MCF 10A (cell line): ENCODE measurements around the gene FAM110A. TPM values are rescaled to one million over a fixed set of nuclear protein-coding genes. Genes with fewer than 3 reads are reported as not detected.

Experiments
- BruUV-seq: library from RNA; stranded (reverse); fragments of 400-500 nt; replicated peaks from 2 replicates; lab custom pipeline; 2021; lab: Mats Ljungman, UMichigan
- CTCF ChIA-PET: fragments of 300-600 bp; sonication (Branson Sonifier 250); formaldehyde crosslinking; extraction: SDS; loops from one replicate; lab custom pipeline; 2021; ENCODE audit warnings: antibody characterized with exemption, inconsistent platforms; lab: Yijun Ruan, JAX
- POLR2A ChIA-PET: fragments of 300-600, 350-650 bp; sonication (Branson Sonifier 250); formaldehyde crosslinking; extraction: SDS; loops from one replicate; lab custom pipeline; 2020; ENCODE audit warnings: antibody characterized with exemption, inconsistent platforms; lab: Yijun Ruan, JAX
- DNase-seq: peaks from one replicate; pipeline ENCODE4 v3.0.0-alpha.2; 2018; ENCODE audit not compliant: unreplicated experiment
- H3K27ac Mint-ChIP-seq: one replicate; pipeline ENCODE4 v1.8.0; 2022; ENCODE audit warnings: mild to moderate bottlenecking, low read depth, mixed read lengths; ENCODE audit not compliant: unreplicated experiment
- H3K27me3 Mint-ChIP-seq: one replicate; pipeline ENCODE4 v1.8.0; 2022; ENCODE audit warnings: mixed read lengths; ENCODE audit not compliant: insufficient read depth, unreplicated experiment
- H3K36me3 Mint-ChIP-seq: one replicate; pipeline ENCODE4 v1.8.0; 2022; ENCODE audit warnings: mild to moderate bottlenecking, moderate library complexity, mixed read lengths; ENCODE audit not compliant: insufficient read depth, unreplicated experiment
- H3K4me1 Mint-ChIP-seq: one replicate; pipeline ENCODE4 v1.8.0; 2022; ENCODE audit warnings: mixed read lengths; ENCODE audit not compliant: insufficient read depth, unreplicated experiment
- H3K4me3 Mint-ChIP-seq: one replicate; pipeline ENCODE4 v1.8.0; 2022; ENCODE audit warnings: mild to moderate bottlenecking, moderate library complexity, mixed read lengths; ENCODE audit not compliant: unreplicated experiment
- H3K9me3 Mint-ChIP-seq: one replicate; pipeline ENCODE4 v1.8.0; 2022; ENCODE audit warnings: mixed read lengths; ENCODE audit not compliant: unreplicated experiment
- intact Hi-C: fragments of 100-400 bp; cut with micrococcal nuclease; formaldehyde crosslinking; loops from 2 replicates; pipeline ENCODE4 v1.14.1; 2022
- total RNA-seq: library from RNA; stranded (reverse); gene quantifications from 2 replicates; pipeline ENCODE4 v1.2.3, GENCODE V29; 2022
- TF ChIP-seq, protein P1 (sequence below): fragments of 200-600 bp; IDR thresholded peaks from one replicate; pipeline ENCODE4 v1.8.0; 2022; ENCODE audit warnings: antibody characterized with exemption, mild to moderate bottlenecking; ENCODE audit not compliant: unreplicated experiment

Gene FAM110A
- total RNA-seq, 1 experiment from 2014 or later, result 13.6 TPM

DNA sequence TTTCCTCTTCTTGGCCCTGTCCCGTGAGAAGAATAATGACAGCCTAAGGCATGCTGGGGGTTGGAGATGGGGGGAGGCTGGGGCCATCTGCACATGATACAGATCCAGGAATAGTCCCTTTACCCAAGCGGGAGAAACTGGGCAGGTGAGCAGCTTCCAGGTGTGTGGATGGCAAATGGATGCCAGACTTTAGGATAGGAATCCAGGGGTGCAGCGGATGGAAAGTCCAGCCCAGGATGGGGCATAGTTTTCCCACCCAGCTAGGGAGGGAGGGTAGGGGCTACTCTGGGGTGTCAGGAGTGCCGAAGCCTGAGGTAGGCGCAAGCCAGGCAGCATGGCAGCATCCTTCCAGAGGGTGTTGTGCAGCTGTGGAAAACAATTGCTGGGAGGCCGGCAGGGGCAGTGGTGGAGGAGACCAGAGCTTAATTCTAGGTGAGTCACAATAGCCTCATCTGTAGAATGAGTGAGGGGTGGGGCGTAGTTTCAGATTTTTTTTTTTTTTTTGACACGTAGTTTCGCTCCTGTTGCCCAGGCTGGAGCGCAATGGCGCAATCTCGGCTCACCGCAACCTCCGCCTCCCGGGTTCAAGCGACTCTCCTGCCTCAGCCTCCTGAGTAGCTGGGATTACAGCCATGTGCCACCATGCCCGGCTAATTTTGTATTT lies 15.4 kb upstream of the FAM110A start:
- Mint-ChIP-seq H3K4me1 (no peaks in the 10 kb centered on the region), H3K4me3 (no peak overlapping the region), H3K27ac (no peak overlapping the region), H3K9me3 (no peaks in the 10 kb centered on the region), H3K27me3 (peaks cover 11% of the 10 kb centered on the region), H3K36me3 (no peaks in the 10 kb centered on the region)
- no TSS peak for BruUV-seq
- CTCF ChIA-PET, result interaction anchor here (0.6 to 9.5 kb wide), 43 partner anchors 9 to 576 kb away, joined by 3 to 464 read pairs (median 4); partner anchors contain the start of gene FAM110A
- DNase-seq, result peak; percentile 74
- intact Hi-C loops, result loop anchor here (5.0 kb wide), 2 partner anchors 64 to 154 kb away; no protein-coding TSS in a partner anchor
- TF ChIP-seq, protein P1, sequence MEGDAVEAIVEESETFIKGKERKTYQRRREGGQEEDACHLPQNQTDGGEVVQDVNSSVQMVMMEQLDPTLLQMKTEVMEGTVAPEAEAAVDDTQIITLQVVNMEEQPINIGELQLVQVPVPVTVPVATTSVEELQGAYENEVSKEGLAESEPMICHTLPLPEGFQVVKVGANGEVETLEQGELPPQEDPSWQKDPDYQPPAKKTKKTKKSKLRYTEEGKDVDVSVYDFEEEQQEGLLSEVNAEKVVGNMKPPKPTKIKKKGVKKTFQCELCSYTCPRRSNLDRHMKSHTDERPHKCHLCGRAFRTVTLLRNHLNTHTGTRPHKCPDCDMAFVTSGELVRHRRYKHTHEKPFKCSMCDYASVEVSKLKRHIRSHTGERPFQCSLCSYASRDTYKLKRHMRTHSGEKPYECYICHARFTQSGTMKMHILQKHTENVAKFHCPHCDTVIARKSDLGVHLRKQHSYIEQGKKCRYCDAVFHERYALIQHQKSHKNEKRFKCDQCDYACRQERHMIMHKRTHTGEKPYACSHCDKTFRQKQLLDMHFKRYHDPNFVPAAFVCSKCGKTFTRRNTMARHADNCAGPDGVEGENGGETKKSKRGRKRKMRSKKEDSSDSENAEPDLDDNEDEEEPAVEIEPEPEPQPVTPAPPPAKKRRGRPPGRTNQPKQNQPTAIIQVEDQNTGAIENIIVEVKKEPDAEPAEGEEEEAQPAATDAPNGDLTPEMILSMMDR, result no peak
- POLR2A ChIA-PET, result interaction anchor here (0.6 to 1.9 kb wide), 6 partner anchors 9 to 288 kb away, joined by 3 to 4 read pairs (median 4); no protein-coding TSS in a partner anchor

DNA sequence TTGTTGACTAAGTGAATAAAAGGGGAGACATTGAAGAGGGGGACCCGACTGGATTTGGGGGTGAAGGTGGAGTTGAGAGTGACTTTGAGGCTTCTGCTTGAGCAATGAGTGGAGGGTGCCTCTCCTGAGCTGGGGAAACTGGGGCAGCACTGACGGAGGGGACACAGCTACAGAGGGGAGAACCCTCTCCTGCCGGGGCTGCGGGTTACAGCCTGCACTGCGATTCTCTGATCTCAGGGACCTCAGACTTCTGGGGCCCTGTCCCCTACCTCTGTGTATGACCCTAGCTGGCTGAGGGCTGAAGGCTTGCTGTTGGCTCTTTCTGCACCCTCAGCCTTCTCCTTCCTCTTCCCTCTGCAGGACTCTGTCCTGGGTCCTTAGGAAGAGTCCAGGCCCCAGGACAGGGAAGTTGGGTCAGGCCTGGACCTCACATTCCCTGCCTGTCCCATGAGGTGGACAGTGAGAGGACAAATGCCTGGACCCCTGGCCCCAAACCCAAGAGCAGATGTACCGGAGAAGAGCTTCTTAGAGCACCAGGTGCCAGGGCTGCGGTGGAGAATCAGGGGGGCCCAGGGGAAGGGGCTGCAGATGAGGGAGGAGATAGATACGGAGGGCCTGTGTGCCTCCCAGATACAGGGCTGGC lies 13.7 kb upstream of the FAM110A start:
- H3K9me3 Mint-ChIP-seq, result no peaks in the 10 kb centered on the region
- intact Hi-C loops, result loop anchor here (5.0 kb wide), 2 partner anchors 62 to 152 kb away; no protein-coding TSS in a partner anchor
- TF ChIP-seq, protein P1, result no peak
- H3K27me3 Mint-ChIP-seq, result no peaks in the 10 kb centered on the region
- CTCF ChIA-PET, result interaction anchor here (0.6 to 9.5 kb wide), 8 partner anchors 13 to 393 kb away, joined by 3 to 464 read pairs (median 4); partner anchors contain the start of gene FAM110A
- no peaks in the 10 kb centered on the region for H3K4me1 Mint-ChIP-seq
- no peaks in the 10 kb centered on the region for H3K36me3 Mint-ChIP-seq
- BruUV-seq, result no TSS peak
- POLR2A ChIA-PET, result interaction anchor here (1.9 kb wide), 1 partner anchor 14 kb away, joined by 4 read pairs; no protein-coding TSS in a partner anchor
- H3K4me3 Mint-ChIP-seq, result no peak overlapping the region
- H3K27ac Mint-ChIP-seq, result no peak overlapping the region
- no peak for DNase-seq

DNA sequence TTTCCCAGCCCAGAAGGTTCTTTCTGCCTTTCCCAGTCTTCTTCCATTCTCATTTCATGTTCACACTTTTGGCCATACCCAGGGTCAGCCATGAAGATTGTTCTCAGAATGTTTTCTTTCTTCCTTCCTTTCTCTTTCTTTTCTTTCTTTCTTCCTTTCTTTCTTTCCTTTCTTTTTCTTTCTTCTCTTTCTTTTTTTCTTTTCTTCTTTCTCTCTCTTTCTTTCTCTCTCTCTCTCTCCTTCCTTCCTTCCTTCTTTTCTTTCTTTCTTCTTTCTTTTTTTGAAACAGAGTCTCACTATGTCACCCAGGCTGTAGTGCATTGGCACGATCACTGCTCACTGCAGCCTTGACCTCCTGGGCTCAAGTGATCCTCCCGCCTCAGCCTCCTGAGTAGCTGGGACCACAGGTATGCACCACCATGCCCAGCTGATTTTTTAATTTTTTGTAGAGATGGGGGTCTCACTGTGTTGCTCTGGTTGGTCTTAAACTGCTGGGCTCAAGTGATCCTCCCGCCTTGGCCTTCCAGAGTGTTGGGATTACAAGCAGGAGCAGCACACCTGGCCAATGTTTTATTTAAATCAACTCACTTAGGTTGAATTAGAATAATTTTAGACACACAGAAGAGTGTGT lies 13.1 kb upstream of the FAM110A start:
- POLR2A ChIA-PET, result interaction anchor here (0.6 kb wide), 1 partner anchor 614 kb away, joined by 3 read pairs; no protein-coding TSS in a partner anchor
- no TSS peak for BruUV-seq
- no peaks in the 10 kb centered on the region for H3K36me3 Mint-ChIP-seq
- CTCF ChIA-PET, result interaction anchor here (0.6 to 9.5 kb wide), 5 partner anchors 12 to 392 kb away, joined by 3 to 464 read pairs (median 4); partner anchors contain the start of gene FAM110A
- H3K27ac Mint-ChIP-seq, result no peak overlapping the region
- TF ChIP-seq, protein P1, result no peak
- H3K4me1 Mint-ChIP-seq, result no peaks in the 10 kb centered on the region
- DNase-seq, result no peak
- H3K9me3 Mint-ChIP-seq, result no peaks in the 10 kb centered on the region
- intact Hi-C loops, result no loop called here
- no peaks in the 10 kb centered on the region for H3K27me3 Mint-ChIP-seq
- H3K4me3 Mint-ChIP-seq, result no peak overlapping the region
